ENCODE data around the gene RNF112. TPM values are rescaled to one million over a fixed set of nuclear protein-coding genes. Genes with fewer than 3 reads are reported as not detected.

RNF112 gene
- total and polyA plus RNA-seq, 2 of the 13 experiments (the other 11 are each of a cell fraction or from before 2014, with no cell fraction given) = 0.05 TPM; not detected in 1

DNA sequence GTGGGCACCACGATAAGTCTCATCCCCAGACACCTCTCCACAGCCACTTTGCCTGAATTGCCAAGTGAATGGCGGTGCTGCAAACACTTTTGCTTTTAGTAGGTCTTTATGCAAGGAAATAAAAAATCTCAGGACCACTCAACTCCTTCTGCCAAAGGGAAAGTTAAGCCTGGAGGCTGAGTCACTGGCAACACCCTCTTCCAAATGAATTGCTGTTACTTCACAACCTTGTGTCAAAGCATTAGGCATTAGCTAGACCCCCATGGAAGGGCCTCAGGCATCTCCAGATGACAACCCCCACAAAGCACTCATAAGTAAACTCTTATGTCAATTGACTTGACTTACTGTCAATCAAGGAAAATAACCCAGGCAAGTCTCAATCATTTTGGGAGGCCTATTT is 43.0 kb downstream of the RNF112 start (continued):
- TF ChIP-seq ZNF235 (CRISPR knock-in tag; IDR thresholded peaks at IDR 0.05; ENCODE audit: borderline replicate concordance) (no peak), U2AF1 (optimal IDR thresholded peaks at IDR 0.05; ENCODE audit: low read depth, low read length) (no peak), KLF13 (CRISPR knock-in tag; IDR thresholded peaks at IDR 0.05) (no peak), ZNF354B (CRISPR knock-in tag; IDR thresholded peaks at IDR 0.05) (no peak)
- TF ChIP-seq, protein P1, sequence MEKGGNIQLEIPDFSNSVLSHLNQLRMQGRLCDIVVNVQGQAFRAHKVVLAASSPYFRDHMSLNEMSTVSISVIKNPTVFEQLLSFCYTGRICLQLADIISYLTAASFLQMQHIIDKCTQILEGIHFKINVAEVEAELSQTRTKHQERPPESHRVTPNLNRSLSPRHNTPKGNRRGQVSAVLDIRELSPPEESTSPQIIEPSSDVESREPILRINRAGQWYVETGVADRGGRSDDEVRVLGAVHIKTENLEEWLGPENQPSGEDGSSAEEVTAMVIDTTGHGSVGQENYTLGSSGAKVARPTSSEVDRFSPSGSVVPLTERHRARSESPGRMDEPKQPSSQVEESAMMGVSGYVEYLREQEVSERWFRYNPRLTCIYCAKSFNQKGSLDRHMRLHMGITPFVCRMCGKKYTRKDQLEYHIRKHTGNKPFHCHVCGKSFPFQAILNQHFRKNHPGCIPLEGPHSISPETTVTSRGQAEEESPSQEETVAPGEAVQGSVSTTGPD (CRISPR knock-in tag; IDR thresholded peaks at IDR 0.05) = no peak

DNA sequence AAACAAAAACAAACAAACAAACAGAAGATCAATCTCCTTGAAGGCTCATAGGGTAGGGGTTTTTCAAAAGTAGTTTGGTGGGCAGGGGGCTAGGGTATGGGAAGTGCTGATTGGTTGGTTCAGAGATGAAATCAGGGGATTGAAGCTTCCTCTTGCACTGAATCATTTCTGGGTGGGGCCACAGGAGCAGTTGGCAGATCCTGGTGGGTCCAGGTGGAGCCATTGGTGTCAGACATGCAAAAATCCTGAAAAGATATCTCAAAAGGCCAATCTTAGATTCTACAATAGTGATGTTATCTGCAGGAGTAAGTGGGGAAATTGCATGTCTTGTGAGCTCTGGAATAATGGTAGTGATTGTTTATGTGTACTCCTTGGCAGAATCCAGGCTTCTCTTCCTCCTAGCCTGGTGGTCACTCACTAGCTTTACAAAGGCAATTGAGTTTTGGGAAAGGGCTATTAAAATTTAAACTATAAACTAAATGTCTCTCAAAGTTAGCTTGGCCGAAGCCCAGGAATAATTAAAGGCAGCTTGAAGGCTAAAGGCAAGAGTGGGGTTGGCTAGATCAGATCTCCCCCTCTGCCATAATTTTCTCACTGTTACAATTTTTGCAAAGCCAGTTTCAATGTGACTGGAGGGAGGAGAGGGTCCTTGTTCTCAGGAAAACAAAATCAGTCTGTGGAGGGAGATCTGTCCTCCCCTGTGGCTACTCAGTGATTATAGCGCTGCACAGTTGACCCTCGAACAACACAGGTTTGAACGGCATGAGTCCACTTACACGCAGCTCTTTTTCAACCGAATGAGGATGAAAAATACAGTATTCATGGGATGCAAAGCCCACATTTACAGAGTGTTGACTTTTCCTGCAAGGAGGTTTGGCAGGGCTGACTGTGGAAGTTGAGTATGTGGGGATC is 45.2 kb downstream of the RNF112 start:
- TF ChIP-seq, protein P2, sequence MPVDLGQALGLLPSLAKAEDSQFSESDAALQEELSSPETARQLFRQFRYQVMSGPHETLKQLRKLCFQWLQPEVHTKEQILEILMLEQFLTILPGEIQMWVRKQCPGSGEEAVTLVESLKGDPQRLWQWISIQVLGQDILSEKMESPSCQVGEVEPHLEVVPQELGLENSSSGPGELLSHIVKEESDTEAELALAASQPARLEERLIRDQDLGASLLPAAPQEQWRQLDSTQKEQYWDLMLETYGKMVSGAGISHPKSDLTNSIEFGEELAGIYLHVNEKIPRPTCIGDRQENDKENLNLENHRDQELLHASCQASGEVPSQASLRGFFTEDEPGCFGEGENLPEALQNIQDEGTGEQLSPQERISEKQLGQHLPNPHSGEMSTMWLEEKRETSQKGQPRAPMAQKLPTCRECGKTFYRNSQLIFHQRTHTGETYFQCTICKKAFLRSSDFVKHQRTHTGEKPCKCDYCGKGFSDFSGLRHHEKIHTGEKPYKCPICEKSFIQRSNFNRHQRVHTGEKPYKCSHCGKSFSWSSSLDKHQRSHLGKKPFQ (CRISPR knock-in tag; IDR thresholded peaks at IDR 0.05; ENCODE audit: insufficient replicate concordance) = no peak
- TF ChIP-seq, protein P3, sequence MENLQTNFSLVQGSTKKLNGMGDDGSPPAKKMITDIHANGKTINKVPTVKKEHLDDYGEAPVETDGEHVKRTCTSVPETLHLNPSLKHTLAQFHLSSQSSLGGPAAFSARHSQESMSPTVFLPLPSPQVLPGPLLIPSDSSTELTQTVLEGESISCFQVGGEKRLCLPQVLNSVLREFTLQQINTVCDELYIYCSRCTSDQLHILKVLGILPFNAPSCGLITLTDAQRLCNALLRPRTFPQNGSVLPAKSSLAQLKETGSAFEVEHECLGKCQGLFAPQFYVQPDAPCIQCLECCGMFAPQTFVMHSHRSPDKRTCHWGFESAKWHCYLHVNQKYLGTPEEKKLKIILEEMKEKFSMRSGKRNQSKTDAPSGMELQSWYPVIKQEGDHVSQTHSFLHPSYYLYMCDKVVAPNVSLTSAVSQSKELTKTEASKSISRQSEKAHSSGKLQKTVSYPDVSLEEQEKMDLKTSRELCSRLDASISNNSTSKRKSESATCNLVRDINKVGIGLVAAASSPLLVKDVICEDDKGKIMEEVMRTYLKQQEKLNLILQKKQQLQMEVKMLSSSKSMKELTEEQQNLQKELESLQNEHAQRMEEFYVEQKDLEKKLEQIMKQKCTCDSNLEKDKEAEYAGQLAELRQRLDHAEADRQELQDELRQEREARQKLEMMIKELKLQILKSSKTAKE (CRISPR knock-in tag; IDR thresholded peaks at IDR 0.05; ENCODE audit: borderline replicate concordance) = no peak
- TF ChIP-seq ZNF816 (CRISPR knock-in tag; IDR thresholded peaks at IDR 0.05; ENCODE audit: borderline replicate concordance) (no peak), MAFF (IDR thresholded peaks at IDR 0.05; ENCODE audit: low read depth, low read length) (no peak), ZNF430 (CRISPR knock-in tag; IDR thresholded peaks at IDR 0.05) (no peak), SCMH1 (CRISPR knock-in tag; IDR thresholded peaks at IDR 0.05; ENCODE audit: borderline replicate concordance) (no peak)
- TF ChIP-seq, protein P4, sequence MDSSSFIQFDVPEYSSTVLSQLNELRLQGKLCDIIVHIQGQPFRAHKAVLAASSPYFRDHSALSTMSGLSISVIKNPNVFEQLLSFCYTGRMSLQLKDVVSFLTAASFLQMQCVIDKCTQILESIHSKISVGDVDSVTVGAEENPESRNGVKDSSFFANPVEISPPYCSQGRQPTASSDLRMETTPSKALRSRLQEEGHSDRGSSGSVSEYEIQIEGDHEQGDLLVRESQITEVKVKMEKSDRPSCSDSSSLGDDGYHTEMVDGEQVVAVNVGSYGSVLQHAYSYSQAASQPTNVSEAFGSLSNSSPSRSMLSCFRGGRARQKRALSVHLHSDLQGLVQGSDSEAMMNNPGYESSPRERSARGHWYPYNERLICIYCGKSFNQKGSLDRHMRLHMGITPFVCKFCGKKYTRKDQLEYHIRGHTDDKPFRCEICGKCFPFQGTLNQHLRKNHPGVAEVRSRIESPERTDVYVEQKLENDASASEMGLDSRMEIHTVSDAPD (CRISPR knock-in tag; IDR thresholded peaks at IDR 0.05) = no peak
- intact Hi-C loops (cut with micrococcal nuclease; ENCODE audit: unreplicated experiment) (no loop called here), in situ Hi-C loops (cut with HindIII; ENCODE audit: extremely low pct_ligation_motif_present, low pct_unique_long_range_greater_than_20kb) (no loop called here)
- no peak for ATAC-seq
- no peaks in the 10 kb centered on the region for H4K20me1 ChIP-seq (ENCODE audit: insufficient read depth, low read length)
- H3K36me3 ChIP-seq (replicated peaks in 1 of 2; ENCODE audit: control insufficient read depth in 1 of 2, insufficient read depth in 2 of 2, low read length in 2 of 2) = no peaks in the 10 kb centered on the region
- BruUV-seq (replicated peaks) = no TSS peak
- WGBS (ENCODE audit: low lambda C conversion rate) = 73% methylated on average over 6 of the region's 6 CpGs
- no peak overlapping the region for H3K4me2 ChIP-seq (ENCODE audit: low read depth, low read length)
- no peak for DNase-seq (ENCODE audit: low spot score)
- H3K4me1 ChIP-seq (ENCODE audit: insufficient read depth, low read length) = no peaks in the 10 kb centered on the region
- CTCF ChIA-PET (ENCODE audit: low intra/inter-chr PET ratio, low total read pairs) = no interaction called here
- H3K4me3 ChIP-seq (replicated peaks in 1 of 3; ENCODE audit: insufficient read depth in 1 of 3, low read depth in 2 of 3, low read length in 3 of 3) = no peak overlapping the region
- H3K27me3 ChIP-seq (ENCODE audit: control insufficient read depth in 1 of 2, insufficient read depth in 2 of 2, low read length in 2 of 2) = peaks cover 1 to 13% of the 10 kb centered on the region in 2 experiments; a peak in 3 of 5 replicates
- POLR2A ChIA-PET = no interaction called here
- H2AFZ ChIP-seq (ENCODE audit: low read length) = no peak overlapping the region
- H3K9me3 ChIP-seq (ENCODE audit: low read length) = no peaks in the 10 kb centered on the region
- no peak overlapping the region for H3K9ac ChIP-seq (ENCODE audit: insufficient read depth, low read depth, low read length)
- H3K79me2 ChIP-seq (ENCODE audit: insufficient read depth, low read length) = no peaks in the 10 kb centered on the region
- FAIRE-seq = no peak
- H3K27ac ChIP-seq (ENCODE audit: extremely low read length, insufficient read depth, low read length) = no peak overlapping the region

All from HepG2 (cell line).